Endothelial cell of umbilical vein (primary cell): ENCODE measurements around the gene ZNF264. TPM values are rescaled to one million over a fixed set of nuclear protein-coding genes. Genes with fewer than 3 reads are reported as not detected.

ENCODE experiments used
- BruUV-seq: library from RNA; stranded (reverse); fragments of 400-500 nt; replicated peaks from 2 replicates; lab custom pipeline; 2021; lab: Mats Ljungman, UMichigan
- CTCF ChIA-PET: fragments of 300-600, 350-600 bp; sonication (Branson Sonifier 250); formaldehyde crosslinking; loops from one replicate; lab custom pipeline; 2021; ENCODE audit warnings: antibody characterized with exemption, inconsistent platforms; lab: Charles Lee
- POLR2A ChIA-PET: fragments of 300-600, 350-600 bp; sonication (Branson Sonifier 250); formaldehyde crosslinking; loops from one replicate; lab custom pipeline; 2021; ENCODE audit warnings: antibody characterized with exemption, inconsistent platforms; lab: Charles Lee
- DNase-seq: peaks from one replicate; pipeline ENCODE4 v3.0.0-alpha.2; 2011; ENCODE audit warnings: low read depth, low spot score
- FAIRE-seq: peaks from 2 replicates; lab custom pipeline; 2011; peaks lifted over from hg19 to GRCh38; lab: Jason Lieb, UNC
- H2AFZ ChIP-seq: 2 replicates; pipeline ENCODE4 v1.6.0; 2012; ENCODE audit warnings: low read depth, low read length, control low read depth, inconsistent platforms
- H3K27ac ChIP-seq: 2 replicates; pipeline ENCODE4 v1.5.1; 2011; ENCODE audit warnings: low read depth, mild to moderate bottlenecking, control low read depth, low read length, moderate library complexity; ENCODE audit not compliant: insufficient read depth
- H3K27me3 ChIP-seq, 2 experiments: 2 replicates each; pipeline versions ENCODE4 v1.6.0 to v1.6.1; 2011; ENCODE audit warnings: low read length in 2 of 2, mixed read lengths in 1 of 2; ENCODE audit not compliant: control insufficient read depth in 2 of 2, insufficient read depth in 2 of 2
- H3K36me3 ChIP-seq, 2 experiments: 2 replicates in 1 of 2; 3 replicates in 1 of 2; pipeline ENCODE4 v1.5.1; 2011; ENCODE audit warnings: low read length in 2 of 2, mild to moderate bottlenecking in 1 of 2, moderate library complexity in 1 of 2; ENCODE audit not compliant: control insufficient read depth in 2 of 2, insufficient read depth in 2 of 2; ENCODE audit errors: extremely low read depth in 1 of 2
- H3K4me1 ChIP-seq: 3 replicates; pipeline ENCODE4 v1.5.1; 2011; ENCODE audit warnings: mild to moderate bottlenecking, low read length; ENCODE audit not compliant: control insufficient read depth, insufficient read depth; ENCODE audit errors: extremely low read depth
- H3K4me2 ChIP-seq: 2 replicates; pipeline ENCODE4 v1.6.1; 2011; ENCODE audit warnings: low read length, control low read depth, mixed read lengths; ENCODE audit not compliant: insufficient read depth
- H3K4me3 ChIP-seq, 3 experiments: fragments of 200-600 bp in 1 of 3; sonication (generic), shearing (Covaris generic) in 1 of 3; replicated peaks in 1 of 3; 2 replicates each; pipeline ENCODE4 v1.5.1; 2011 to 2016; ENCODE audit warnings: control low read depth in 3 of 3, low read length in 3 of 3, mild to moderate bottlenecking in 2 of 3, inconsistent platforms in 1 of 3, low read depth in 1 of 3, moderate library complexity in 1 of 3; ENCODE audit not compliant: insufficient read depth in 1 of 3
- H3K79me2 ChIP-seq: 2 replicates; pipeline ENCODE4 v1.6.0; 2012; ENCODE audit warnings: low read length, inconsistent platforms; ENCODE audit not compliant: control insufficient read depth, insufficient read depth
- H3K9ac ChIP-seq: replicated peaks from 2 replicates; pipeline ENCODE3; 2011; ENCODE audit warnings: low read length, control low read depth; ENCODE audit not compliant: insufficient read depth; ENCODE audit errors: extremely low read depth
- H3K9me1 ChIP-seq: replicated peaks from 3 replicates; pipeline ENCODE4 v1.6.0; 2011; ENCODE audit warnings: mild to moderate bottlenecking, low read length; ENCODE audit not compliant: control insufficient read depth, insufficient read depth; ENCODE audit errors: extremely low read depth
- H3K9me3 ChIP-seq: replicated peaks from 2 replicates; pipeline ENCODE4 v1.5.1; 2012; ENCODE audit warnings: low read length, inconsistent platforms; ENCODE audit not compliant: control insufficient read depth, insufficient read depth
- H4K20me1 ChIP-seq: replicated peaks from 2 replicates; pipeline ENCODE3; 2011; ENCODE audit warnings: mild to moderate bottlenecking, low read length; ENCODE audit not compliant: control insufficient read depth, insufficient read depth; ENCODE audit errors: extremely low read depth
- CTCF ChIP-seq, 2 donors: IDR thresholded peaks; 1 replicate in 1 of 2; 2 replicates in 1 of 2; pipeline ENCODE4 v1.5.1; 2011; ENCODE audit warnings: low read length in 2 of 2, mild to moderate bottlenecking in 2 of 2, moderate library complexity in 2 of 2, control low read depth in 1 of 2, inconsistent platforms in 1 of 2, low read depth in 1 of 2; ENCODE audit not compliant: insufficient read depth in 1 of 2; ENCODE audit errors: extremely low read depth in 1 of 2
- EZH2 ChIP-seq: IDR thresholded peaks from 2 replicates; pipeline ENCODE4 v1.6.1; 2012; ENCODE audit warnings: borderline replicate concordance, low read depth, mild to moderate bottlenecking, moderate library complexity, low read length, inconsistent platforms; ENCODE audit not compliant: severe bottlenecking
- FOS ChIP-seq: IDR thresholded peaks from 2 replicates; pipeline ENCODE4 v1.6.1; 2011; ENCODE audit warnings: mild to moderate bottlenecking, low read length, moderate library complexity, borderline replicate concordance; ENCODE audit not compliant: insufficient read depth
- GATA2 ChIP-seq: IDR thresholded peaks from 2 replicates; pipeline ENCODE4 v1.7.0; 2011; ENCODE audit warnings: low read depth, mild to moderate bottlenecking, moderate library complexity, mixed read lengths, low read length; ENCODE audit not compliant: insufficient read length, insufficient read depth
- JUN ChIP-seq: IDR thresholded peaks from 2 replicates; pipeline ENCODE4 v1.6.1; 2011; ENCODE audit warnings: borderline replicate concordance, low read depth; ENCODE audit not compliant: insufficient read length, insufficient read depth
- MAX ChIP-seq: IDR thresholded peaks from 2 replicates; pipeline ENCODE4 v1.6.1; 2011; ENCODE audit not compliant: insufficient read depth, insufficient read length
- MYC ChIP-seq: IDR thresholded peaks from one replicate; pipeline ENCODE4 v1.6.1; 2011; ENCODE audit warnings: mild to moderate bottlenecking, low read depth, low read length
- POLR2A ChIP-seq: IDR thresholded peaks from 2 replicates; pipeline ENCODE4 v1.6.1; 2012; ENCODE audit warnings: low read depth, mild to moderate bottlenecking, control low read depth, low read length
- POLR2AphosphoS5 ChIP-seq: IDR thresholded peaks from 2 replicates; pipeline ENCODE4 v1.6.1; 2012; ENCODE audit warnings: low read depth, mild to moderate bottlenecking, control low read depth, low read length, moderate library complexity; ENCODE audit not compliant: insufficient read depth
- dilution Hi-C: fragments of 300-500 bp; cut with MboI; formaldehyde crosslinking; loops from one replicate; pipeline ENCODE4 v1.15.0; 2019; ENCODE audit warnings: low sequenced_read_pairs; ENCODE audit not compliant: extremely low pct_ligation_motif_present
- intact Hi-C: fragments of 100-400 bp; cut with micrococcal nuclease; formaldehyde crosslinking; loops from one replicate; pipeline ENCODE4 v1.10.0; 2022
- polyA plus RNA-seq, 4 experiments: library from polyadenylated mRNA; depleted of rRNA in 3 of 4; stranded (reverse) in 3 of 4; unstranded in 1 of 4; fragments of >200 nt; gene quantifications; 2 replicates each; pipeline versions ENCODE4 v1.2.1 to v1.2.3, GENCODE V29; 2011 to 2012; ENCODE audit warnings: missing spikeins in 1 of 4
- total RNA-seq: library from RNA; stranded (reverse); gene quantifications from 2 replicates; pipeline ENCODE4 v1.2.3, GENCODE V29; 2021

The ZNF264 gene
- total and polyA plus RNA-seq, 2 donors (not counting 3 experiments of a cell fraction or from before 2014, with no cell fraction given), result 4.4 to 20.5 TPM

- H3K9me1 ChIP-seq, result no peaks in the 10 kb centered on the region
- DNase-seq (no peak), FAIRE-seq (no peak)
- peaks cover 4% of the 10 kb centered on the region for H3K79me2 ChIP-seq
- TF ChIP-seq CTCF (IDR thresholded peaks at IDR 0.05; ENCODE audit: extremely low read depth in 1 of 2, insufficient read depth in 1 of 2, low read depth in 1 of 2, low read length in 2 of 2) (no peak), POLR2AphosphoS5 (no peak), MAX (no peak), POLR2A (no peak), FOS (no peak), JUN (no peak)
- no peak overlapping the region for H2AFZ ChIP-seq
- no peak overlapping the region for H3K4me3 ChIP-seq
- H3K9ac ChIP-seq, result no peak overlapping the region
- no TSS peak for BruUV-seq
- no peak overlapping the region for H3K4me2 ChIP-seq
- CTCF ChIA-PET, result no interaction called here
- POLR2A ChIA-PET, result no interaction called here
- no peak overlapping the region for H3K27ac ChIP-seq
- H3K9me3 ChIP-seq, result no peaks in the 10 kb centered on the region
- no peaks in the 10 kb centered on the region for H4K20me1 ChIP-seq
- no peaks in the 10 kb centered on the region for H3K4me1 ChIP-seq
- dilution Hi-C loops, result no loop called here
- intact Hi-C loops, result no loop called here
- H3K36me3 ChIP-seq, result no peaks in the 10 kb centered on the region
- no peaks in the 10 kb centered on the region for H3K27me3 ChIP-seq
Measured at GRCh38 chr19:57263244-57263741, 72.0 kb downstream of the ZNF264 start.

DNA sequence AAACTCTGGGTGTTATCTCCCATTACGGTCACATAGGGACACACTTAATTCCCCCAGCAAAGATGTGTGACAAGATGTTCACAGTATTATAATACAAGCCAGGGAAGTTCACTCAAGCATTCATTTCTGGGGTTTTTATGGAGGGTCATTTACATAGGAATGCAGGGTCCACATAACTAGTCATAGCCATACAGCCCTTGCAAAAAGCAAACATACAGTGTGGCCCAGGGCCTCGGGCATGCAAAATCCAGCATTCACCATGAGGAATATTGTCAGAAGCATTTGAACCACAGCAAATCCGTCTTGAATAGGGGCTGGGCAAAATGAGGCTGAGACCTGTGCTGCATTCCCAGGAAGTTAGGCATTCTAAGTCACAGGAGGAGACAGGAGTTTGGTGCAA lies 76.0 kb downstream of the ZNF264 start:
- Histone ChIP-seq H3K4me2 (no peak overlapping the region), H3K27ac (no peak overlapping the region), H3K4me3 (no peak overlapping the region), H2AFZ (no peak overlapping the region), H3K27me3 (no peaks in the 10 kb centered on the region), H4K20me1 (no peaks in the 10 kb centered on the region), H3K79me2 (no peaks in the 10 kb centered on the region), H3K4me1 (no peaks in the 10 kb centered on the region), H3K9me1 (no peaks in the 10 kb centered on the region), H3K9me3 (no peaks in the 10 kb centered on the region), H3K36me3 (no peaks in the 10 kb centered on the region), H3K9ac (no peak overlapping the region)
- no TSS peak for BruUV-seq
- dilution Hi-C loops, result no loop called here
- TF ChIP-seq CTCF (IDR thresholded peaks at IDR 0.05; ENCODE audit: extremely low read depth in 1 of 2, insufficient read depth in 1 of 2, low read depth in 1 of 2, low read length in 2 of 2), result no peak
- TF ChIP-seq POLR2A, result no peak
- TF ChIP-seq POLR2AphosphoS5, result no peak
- TF ChIP-seq MAX, result no peak
- TF ChIP-seq EZH2, result no peak
- TF ChIP-seq JUN, result no peak
- no peak for TF ChIP-seq GATA2
- no peak for TF ChIP-seq MYC
- no peak for TF ChIP-seq FOS
- intact Hi-C loops, result no loop called here
- DNase-seq (no peak), FAIRE-seq (no peak)
- CTCF ChIA-PET, result no interaction called here
- POLR2A ChIA-PET, result no interaction called here
